ENCODE measurements around the gene LIFR. TPM values are rescaled to one million over a fixed set of nuclear protein-coding genes. Genes with fewer than 3 reads are reported as not detected.
"Not testable (repeated sequence)": the region's sequence is repeated elsewhere in the genome, so short reads cannot be mapped to it uniquely, and the experiment has no call there.

The LIFR gene
- total and polyA plus RNA-seq, 3 donors from 2014 or later, result 19.7 to 63.9 (median 49.9) TPM

- Histone ChIP-seq H3K9me3 (no peaks in the 10 kb centered on the region), H3K27me3 (no peaks in the 10 kb centered on the region), H3K36me3 (ENCODE audit: low read depth, missing control alignments) (no peaks in the 10 kb centered on the region), H3K4me3 (no peak overlapping the region), H3K4me1 (no peaks in the 10 kb centered on the region), H3K27ac (no peak overlapping the region)
- intact Hi-C loops (cut with DNase I; ENCODE audit: low total_unique reads), result no loop called here
- TF ChIP-seq POLR2A (IDR thresholded peaks at IDR 0.05) (no peak), CTCF (IDR thresholded peaks at IDR 0.05) (no peak)
- 94 to 96% methylated on average over 4 of the region's 4 CpGs for WGBS, 2 donors
- no peak for DNase-seq
These were observed 17.6 kb upstream of the LIFR start for GRCh38 chr5:38574009-38574408.

GRCh38 chr5:38573521-38573920, 17.1 kb upstream of the LIFR start:
- intact Hi-C loops (cut with DNase I; ENCODE audit: low total_unique reads), result no loop called here
- 93 to 98% methylated on average over 3 of the region's 3 CpGs for WGBS, 2 donors
- TF ChIP-seq POLR2A (IDR thresholded peaks at IDR 0.05), result no peak
- no peak for TF ChIP-seq CTCF (IDR thresholded peaks at IDR 0.05)

DNA sequence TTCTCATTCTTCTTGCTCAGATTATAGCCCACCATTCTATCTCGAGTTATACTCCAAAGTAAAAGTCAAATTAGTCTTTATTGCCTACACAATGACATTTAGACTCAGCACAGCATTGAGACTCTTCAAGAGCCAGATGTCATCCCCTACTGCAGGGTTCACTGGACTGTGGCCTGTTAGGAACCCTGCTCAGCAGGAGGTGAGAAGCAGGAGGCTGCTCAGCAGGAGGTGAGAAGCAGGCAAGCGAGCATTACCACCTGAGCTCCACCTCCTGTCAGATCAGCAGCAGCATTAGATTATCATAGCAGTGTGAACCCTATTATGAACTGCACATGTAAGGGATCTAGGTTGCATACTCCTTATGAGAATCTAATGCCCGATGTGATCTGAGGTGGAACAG, 12.7 kb upstream of the LIFR start:
- intact Hi-C loops (cut with DNase I; ENCODE audit: low total_unique reads), result no loop called here

More at GRCh38 chr5:38573521-38573920, 17.1 kb upstream of the LIFR start:
- Histone ChIP-seq H3K27ac (no peak overlapping the region), H3K4me3 (no peak overlapping the region), H3K9me3 (no peaks in the 10 kb centered on the region), H3K36me3 (ENCODE audit: low read depth, missing control alignments) (no peaks in the 10 kb centered on the region), H3K4me1 (no peaks in the 10 kb centered on the region), H3K27me3 (no peaks in the 10 kb centered on the region)
- DNase-seq, result no peak

DNA sequence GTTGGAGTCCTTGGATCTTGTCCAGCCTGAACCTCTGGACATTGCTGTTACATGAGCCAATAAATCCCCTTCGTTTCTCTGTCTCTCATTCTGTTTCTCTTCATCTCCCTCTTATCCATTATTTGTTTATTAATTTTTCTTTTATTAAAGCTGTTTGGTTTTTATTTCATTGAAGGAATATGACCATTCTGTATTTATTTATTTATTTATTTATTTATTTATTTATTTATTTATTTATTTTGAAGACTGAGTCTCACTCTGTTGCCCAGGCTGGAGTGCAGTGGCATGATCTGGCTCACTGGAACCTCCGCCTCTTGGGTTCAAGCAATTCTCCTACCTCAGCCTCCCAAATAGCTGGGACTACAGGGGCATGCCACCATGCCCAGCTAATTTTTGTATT, 10.9 kb upstream of the LIFR start:
- H3K36me3 ChIP-seq (ENCODE audit: low read depth, missing control alignments); H3K9me3 ChIP-seq; H3K27me3 ChIP-seq; intact Hi-C loops (cut with DNase I; ENCODE audit: low total_unique reads); H3K4me1 ChIP-seq; DNase-seq; H3K4me3 ChIP-seq; H3K27ac ChIP-seq: not testable (repeated sequence)
- WGBS, 2 donors, result 82 to 96% methylated on average over 2 of the region's 2 CpGs

More for the DNA sequence above, 12.7 kb upstream of the LIFR start:
- Histone ChIP-seq H3K36me3 (ENCODE audit: low read depth, missing control alignments) (no peaks in the 10 kb centered on the region), H3K4me1 (no peaks in the 10 kb centered on the region), H3K27me3 (no peaks in the 10 kb centered on the region), H3K27ac (no peak overlapping the region), H3K9me3 (no peaks in the 10 kb centered on the region), H3K4me3 (no peak overlapping the region)
- WGBS, 2 donors, result 86 to 87% methylated on average over 3 of the region's 3 CpGs
- DNase-seq, result no peak
- no peak for TF ChIP-seq POLR2A (IDR thresholded peaks at IDR 0.05)
- TF ChIP-seq CTCF (IDR thresholded peaks at IDR 0.05), result no peak

DNA sequence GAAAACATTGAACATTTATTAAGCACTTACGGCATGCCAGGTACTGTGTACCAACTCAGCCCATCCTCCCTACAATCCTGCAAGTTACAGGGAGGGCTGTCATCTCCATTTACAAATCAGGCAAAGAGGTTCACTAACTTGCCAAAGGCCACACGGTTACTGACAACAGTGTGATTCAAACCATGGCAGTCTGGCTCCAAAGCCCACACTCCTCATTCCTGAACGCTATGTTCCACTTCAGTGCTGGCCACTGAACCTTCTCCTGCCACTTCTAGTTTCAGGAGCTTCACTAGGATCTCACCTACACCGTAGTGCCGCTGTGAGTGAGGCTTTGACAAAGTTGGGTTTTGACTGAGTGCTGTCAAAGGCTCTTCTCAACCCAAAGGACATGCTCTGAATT, 7.2 kb upstream of the LIFR start:
- DNase-seq, result no peak
- Histone ChIP-seq H3K36me3 (ENCODE audit: low read depth, missing control alignments) (no peaks in the 10 kb centered on the region), H3K27me3 (no peaks in the 10 kb centered on the region), H3K27ac (no peak overlapping the region), H3K4me3 (no peak overlapping the region), H3K4me1 (no peaks in the 10 kb centered on the region), H3K9me3 (no peaks in the 10 kb centered on the region)
- TF ChIP-seq POLR2A (IDR thresholded peaks at IDR 0.05) (no peak), CTCF (IDR thresholded peaks at IDR 0.05) (no peak)
- 88 to 98% methylated on average over 5 of the region's 5 CpGs for WGBS, 2 donors
- intact Hi-C loops (cut with DNase I; ENCODE audit: low total_unique reads), result no loop called here
